ENCODE data around the gene ATP5MC3.

The ATP5MC3 gene

DNA sequence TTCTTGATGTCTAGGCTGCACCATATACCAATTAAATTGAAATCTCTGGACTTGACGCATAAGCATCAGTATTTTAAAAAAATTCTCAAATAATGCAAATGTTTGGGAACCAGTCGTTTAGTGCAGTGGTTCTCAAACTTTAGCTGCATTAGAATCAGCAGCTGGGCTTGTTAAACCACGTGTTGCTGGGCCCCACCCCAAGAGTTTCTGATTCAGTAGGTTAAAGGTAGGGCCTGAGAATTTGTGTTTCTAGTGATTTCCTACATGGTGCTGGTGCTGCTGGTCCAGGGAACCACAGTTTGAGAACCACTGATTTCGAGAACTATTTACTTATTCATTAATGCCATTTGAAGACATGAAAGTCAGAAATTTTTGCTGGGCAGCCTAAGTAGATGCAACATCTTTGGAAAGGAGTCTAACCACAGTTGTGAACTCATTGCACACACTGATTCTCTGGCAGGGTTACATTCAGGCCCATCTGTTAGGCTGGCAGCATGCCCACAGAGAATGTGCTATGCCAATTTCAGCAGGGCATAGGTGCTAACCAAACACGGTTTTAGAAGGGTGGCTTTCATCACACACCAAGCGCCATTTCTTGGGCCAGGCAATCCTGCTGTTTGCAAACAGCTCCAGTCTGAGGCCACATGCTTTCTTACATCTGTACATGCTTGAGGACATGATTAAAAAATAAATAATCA, 26.4 kb upstream of the ATP5MC3 start:
- no peak overlapping the region for H3K27ac Mint-ChIP-seq
- no peaks in the 10 kb centered on the region for H3K9me3 Mint-ChIP-seq
- H3K4me3 Mint-ChIP-seq, result no peak overlapping the region
- TF ChIP-seq, protein P1, sequence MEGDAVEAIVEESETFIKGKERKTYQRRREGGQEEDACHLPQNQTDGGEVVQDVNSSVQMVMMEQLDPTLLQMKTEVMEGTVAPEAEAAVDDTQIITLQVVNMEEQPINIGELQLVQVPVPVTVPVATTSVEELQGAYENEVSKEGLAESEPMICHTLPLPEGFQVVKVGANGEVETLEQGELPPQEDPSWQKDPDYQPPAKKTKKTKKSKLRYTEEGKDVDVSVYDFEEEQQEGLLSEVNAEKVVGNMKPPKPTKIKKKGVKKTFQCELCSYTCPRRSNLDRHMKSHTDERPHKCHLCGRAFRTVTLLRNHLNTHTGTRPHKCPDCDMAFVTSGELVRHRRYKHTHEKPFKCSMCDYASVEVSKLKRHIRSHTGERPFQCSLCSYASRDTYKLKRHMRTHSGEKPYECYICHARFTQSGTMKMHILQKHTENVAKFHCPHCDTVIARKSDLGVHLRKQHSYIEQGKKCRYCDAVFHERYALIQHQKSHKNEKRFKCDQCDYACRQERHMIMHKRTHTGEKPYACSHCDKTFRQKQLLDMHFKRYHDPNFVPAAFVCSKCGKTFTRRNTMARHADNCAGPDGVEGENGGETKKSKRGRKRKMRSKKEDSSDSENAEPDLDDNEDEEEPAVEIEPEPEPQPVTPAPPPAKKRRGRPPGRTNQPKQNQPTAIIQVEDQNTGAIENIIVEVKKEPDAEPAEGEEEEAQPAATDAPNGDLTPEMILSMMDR (IDR thresholded peaks at IDR 0.05; ENCODE audit: unreplicated experiment in 3 of 3), result no peak
- peaks cover 6% of the 10 kb centered on the region for H3K27me3 Mint-ChIP-seq (ENCODE audit: low read depth)
- H3K4me1 Mint-ChIP-seq, result no peaks in the 10 kb centered on the region
- no peaks in the 10 kb centered on the region for H3K36me3 Mint-ChIP-seq (ENCODE audit: low read depth)

DNA sequence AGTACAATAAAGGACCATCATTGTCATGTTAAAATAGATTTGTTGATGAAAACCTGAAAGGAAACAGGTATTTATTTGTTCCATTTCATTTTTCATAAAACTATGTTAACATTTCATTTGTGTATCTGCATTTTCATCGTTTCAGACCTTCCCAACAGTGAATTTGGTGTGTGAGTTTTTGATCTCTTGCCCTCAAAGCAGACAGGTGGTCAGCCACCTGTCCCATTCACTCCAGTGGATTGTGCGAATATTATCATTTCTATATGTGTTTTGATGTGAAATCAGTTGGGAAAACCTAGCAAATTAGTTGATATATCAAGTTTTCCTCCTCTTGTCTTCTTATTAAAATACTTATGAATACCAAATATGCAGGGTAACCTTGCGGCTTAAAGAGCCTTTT, 25.4 kb upstream of the ATP5MC3 start:
- Mint-ChIP-seq H3K36me3 (ENCODE audit: low read depth) (no peaks in the 10 kb centered on the region), H3K4me3 (no peak overlapping the region), H3K4me1 (no peaks in the 10 kb centered on the region), H3K9me3 (no peaks in the 10 kb centered on the region), H3K27ac (no peak overlapping the region), H3K27me3 (ENCODE audit: low read depth) (peaks cover 10% of the 10 kb centered on the region)
- TF ChIP-seq, protein P1 (IDR thresholded peaks at IDR 0.05; ENCODE audit: unreplicated experiment in 3 of 3), result no peak

- Mint-ChIP-seq H3K9me3 (no peaks in the 10 kb centered on the region), H3K36me3 (ENCODE audit: low read depth) (no peaks in the 10 kb centered on the region), H3K27me3 (ENCODE audit: low read depth) (peaks cover 14% of the 10 kb centered on the region), H3K4me1 (no peaks in the 10 kb centered on the region), H3K27ac (no peak overlapping the region), H3K4me3 (no peak overlapping the region)
- TF ChIP-seq, protein P1 (IDR thresholded peaks at IDR 0.05; ENCODE audit: unreplicated experiment in 3 of 3), result no peak
Measured at GRCh38 chr2:175205523-175205922, 24.0 kb upstream of the ATP5MC3 start.

GRCh38 chr2:175203621-175204496, 22.3 kb upstream of the ATP5MC3 start:
- H3K9me3 Mint-ChIP-seq, result no peaks in the 10 kb centered on the region
- no peaks in the 10 kb centered on the region for H3K4me1 Mint-ChIP-seq
- TF ChIP-seq, protein P1 (IDR thresholded peaks at IDR 0.05; ENCODE audit: unreplicated experiment in 3 of 3), result peak; percentile 54 to 61 (median 57)
- H3K27ac Mint-ChIP-seq, result no peak overlapping the region
- no peaks in the 10 kb centered on the region for H3K36me3 Mint-ChIP-seq (ENCODE audit: low read depth)
- peaks cover 14% of the 10 kb centered on the region for H3K27me3 Mint-ChIP-seq (ENCODE audit: low read depth)
- H3K4me3 Mint-ChIP-seq, result no peak overlapping the region

DNA sequence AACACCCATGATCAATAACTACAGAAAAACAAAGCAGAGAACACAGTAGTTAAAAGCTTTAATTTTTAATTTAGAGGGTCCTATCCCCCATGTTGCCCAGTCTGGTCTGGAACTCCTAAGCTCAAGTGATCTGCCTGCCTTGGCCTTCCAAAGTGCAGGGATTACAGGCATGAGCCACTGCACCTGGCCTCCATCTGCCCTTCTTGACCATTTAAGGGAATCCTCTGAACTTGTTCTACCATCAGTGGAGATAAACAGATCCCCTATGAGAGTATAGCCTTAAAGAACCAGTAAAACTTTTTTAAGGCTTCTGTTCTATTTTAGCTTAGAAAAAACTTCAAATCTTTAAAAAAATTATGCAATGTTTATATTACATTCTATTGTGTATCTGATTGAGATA, 13.5 kb upstream of the ATP5MC3 start:
- no peaks in the 10 kb centered on the region for H3K4me1 Mint-ChIP-seq
- no peak overlapping the region for H3K4me3 Mint-ChIP-seq
- no peaks in the 10 kb centered on the region for H3K36me3 Mint-ChIP-seq (ENCODE audit: low read depth)
- peaks cover 5% of the 10 kb centered on the region for H3K9me3 Mint-ChIP-seq
- H3K27ac Mint-ChIP-seq, result no peak overlapping the region
- TF ChIP-seq, protein P1 (IDR thresholded peaks at IDR 0.05; ENCODE audit: unreplicated experiment in 3 of 3), result no peak
- no peaks in the 10 kb centered on the region for H3K27me3 Mint-ChIP-seq (ENCODE audit: low read depth)
